ENCODE data around the gene DIAPH3.

- no peak for TF ChIP-seq CTCF (conservative IDR thresholded peaks at IDR 0.05; ENCODE audit: low read depth, low read length)
- no peak for TF ChIP-seq EZH2 (IDR thresholded peaks at IDR 0.05; ENCODE audit: borderline replicate concordance, low read depth, low read length, poor library complexity, severe bottlenecking)
These were observed 42.4 kb downstream of the DIAPH3 start for GRCh38 chr13:60121337-60121687.

Data from A673 (cell line).